ENCODE results near the gene HRH1.
"Not testable (repeated sequence)": the region's sequence is repeated elsewhere in the genome, so short reads cannot be mapped to it uniquely, and the experiment has no call there.

Gene HRH1

DNA sequence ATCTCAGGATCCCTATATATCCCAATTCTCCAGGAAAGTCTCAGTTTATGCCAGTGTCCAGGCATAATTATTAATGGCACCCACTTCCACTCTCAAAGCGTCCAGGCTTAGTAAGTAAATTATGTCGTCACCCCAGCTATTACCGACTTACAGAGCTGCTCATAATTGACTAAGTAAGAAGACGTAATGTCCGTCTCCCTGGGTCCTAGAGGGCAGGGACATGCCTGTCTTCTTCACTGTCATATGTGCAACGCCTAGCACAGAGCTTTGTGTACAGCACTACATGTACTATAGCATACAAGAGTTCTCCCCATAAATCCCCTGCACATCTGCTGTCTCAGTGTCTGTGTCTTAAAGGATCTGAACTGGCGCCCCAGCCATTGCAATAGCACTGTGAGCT, 23.9 kb upstream of the HRH1 start:
- H3K9me2 ChIP-seq (replicated peaks; ENCODE audit: insufficient read depth, low read length), result no peaks in the 10 kb centered on the region
- TF ChIP-seq EZH2phosphoT487 (conservative IDR thresholded peaks at IDR 0.05; ENCODE audit: low read length), result no peak
- TF ChIP-seq, protein P1, sequence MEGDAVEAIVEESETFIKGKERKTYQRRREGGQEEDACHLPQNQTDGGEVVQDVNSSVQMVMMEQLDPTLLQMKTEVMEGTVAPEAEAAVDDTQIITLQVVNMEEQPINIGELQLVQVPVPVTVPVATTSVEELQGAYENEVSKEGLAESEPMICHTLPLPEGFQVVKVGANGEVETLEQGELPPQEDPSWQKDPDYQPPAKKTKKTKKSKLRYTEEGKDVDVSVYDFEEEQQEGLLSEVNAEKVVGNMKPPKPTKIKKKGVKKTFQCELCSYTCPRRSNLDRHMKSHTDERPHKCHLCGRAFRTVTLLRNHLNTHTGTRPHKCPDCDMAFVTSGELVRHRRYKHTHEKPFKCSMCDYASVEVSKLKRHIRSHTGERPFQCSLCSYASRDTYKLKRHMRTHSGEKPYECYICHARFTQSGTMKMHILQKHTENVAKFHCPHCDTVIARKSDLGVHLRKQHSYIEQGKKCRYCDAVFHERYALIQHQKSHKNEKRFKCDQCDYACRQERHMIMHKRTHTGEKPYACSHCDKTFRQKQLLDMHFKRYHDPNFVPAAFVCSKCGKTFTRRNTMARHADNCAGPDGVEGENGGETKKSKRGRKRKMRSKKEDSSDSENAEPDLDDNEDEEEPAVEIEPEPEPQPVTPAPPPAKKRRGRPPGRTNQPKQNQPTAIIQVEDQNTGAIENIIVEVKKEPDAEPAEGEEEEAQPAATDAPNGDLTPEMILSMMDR (IDR thresholded peaks at IDR 0.05; ENCODE audit: insufficient read depth, low read length, poor library complexity, severe bottlenecking), result no peak
- no peaks in the 10 kb centered on the region for H4K20me1 ChIP-seq (ENCODE audit: low read depth, low read length)
- H3K27me3 ChIP-seq (ENCODE audit: low read length), result no peaks in the 10 kb centered on the region
- H2AFZ ChIP-seq (ENCODE audit: low read depth, low read length, severe bottlenecking), result no peak overlapping the region
- no peak overlapping the region for H3K4me2 ChIP-seq (ENCODE audit: low read depth, low read length, poor library complexity, severe bottlenecking)
- H3K36me3 ChIP-seq (ENCODE audit: low read length), result no peaks in the 10 kb centered on the region
- H3K9me3 ChIP-seq (ENCODE audit: insufficient read depth, low read length), result no peaks in the 10 kb centered on the region
- no peaks in the 10 kb centered on the region for H3F3A ChIP-seq (ENCODE audit: insufficient read depth)
- no peak overlapping the region for H3K9ac ChIP-seq (ENCODE audit: low read length)
- H3K27ac ChIP-seq (ENCODE audit: low read depth, low read length), result no peak overlapping the region
- no peak overlapping the region for H3K4me3 ChIP-seq (ENCODE audit: insufficient read depth, low read length, poor library complexity, severe bottlenecking)
- no peaks in the 10 kb centered on the region for H3K79me2 ChIP-seq (ENCODE audit: insufficient read depth, low read length)

DNA sequence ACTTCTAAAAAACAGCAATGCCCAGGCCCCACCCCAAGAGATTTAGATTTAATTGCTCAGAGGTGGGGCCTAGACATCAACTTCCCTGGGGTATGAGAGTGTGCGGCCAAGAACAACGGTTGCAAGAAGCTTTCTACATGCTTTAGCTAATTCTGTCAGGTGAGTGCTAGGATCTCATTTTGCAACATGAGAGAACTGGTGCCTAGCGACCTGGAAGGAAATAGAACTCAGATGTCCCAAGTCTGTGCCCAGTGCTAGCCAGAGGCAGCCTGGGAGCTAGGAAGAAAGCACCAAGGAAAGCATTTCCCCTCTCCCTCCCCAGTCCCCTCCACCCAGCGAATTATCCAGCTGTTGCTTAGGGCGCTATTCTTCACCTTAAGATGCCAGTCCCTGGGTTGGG, 22.9 kb upstream of the HRH1 start:
- no peak overlapping the region for H3K27ac ChIP-seq (ENCODE audit: low read depth, low read length)
- no peaks in the 10 kb centered on the region for H3K9me3 ChIP-seq (ENCODE audit: insufficient read depth, low read length)
- H3F3A ChIP-seq (ENCODE audit: insufficient read depth), result no peaks in the 10 kb centered on the region
- TF ChIP-seq EZH2phosphoT487 (conservative IDR thresholded peaks at IDR 0.05; ENCODE audit: low read length), result no peak
- TF ChIP-seq, protein P1 (IDR thresholded peaks at IDR 0.05; ENCODE audit: insufficient read depth, low read length, poor library complexity, severe bottlenecking), result no peak
- H3K9ac ChIP-seq (ENCODE audit: low read length), result no peak overlapping the region
- no peaks in the 10 kb centered on the region for H3K36me3 ChIP-seq (ENCODE audit: low read length)
- no peak overlapping the region for H2AFZ ChIP-seq (ENCODE audit: low read depth, low read length, severe bottlenecking)
- no peaks in the 10 kb centered on the region for H3K79me2 ChIP-seq (ENCODE audit: insufficient read depth, low read length)
- H4K20me1 ChIP-seq (ENCODE audit: low read depth, low read length), result no peaks in the 10 kb centered on the region
- H3K9me2 ChIP-seq (replicated peaks; ENCODE audit: insufficient read depth, low read length), result no peaks in the 10 kb centered on the region
- no peak overlapping the region for H3K4me3 ChIP-seq (ENCODE audit: insufficient read depth, low read length, poor library complexity, severe bottlenecking)
- H3K4me2 ChIP-seq (ENCODE audit: low read depth, low read length, poor library complexity, severe bottlenecking), result no peak overlapping the region
- H3K27me3 ChIP-seq (ENCODE audit: low read length), result no peaks in the 10 kb centered on the region

DNA sequence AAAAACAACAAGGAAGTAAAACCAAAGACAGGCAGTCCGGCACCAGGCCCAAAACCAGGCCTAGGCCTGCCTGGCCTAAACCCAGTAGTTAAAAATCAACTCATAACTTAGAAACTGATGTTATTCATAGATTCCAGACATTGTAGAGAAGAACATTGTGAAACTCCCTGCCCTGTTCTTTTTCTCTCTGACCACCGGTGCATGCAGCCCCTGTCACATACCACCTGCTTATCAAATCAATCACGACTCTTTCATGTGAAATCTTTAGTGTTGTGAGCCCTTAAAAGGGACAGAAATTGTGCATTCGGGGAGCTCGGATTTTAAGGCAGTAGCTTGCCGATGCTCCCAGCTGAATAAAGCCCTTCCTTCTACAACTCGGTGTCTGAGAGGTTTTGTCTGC, 22.4 kb upstream of the HRH1 start:
- H3K4me2 ChIP-seq (ENCODE audit: low read depth, low read length, poor library complexity, severe bottlenecking); H3K27ac ChIP-seq (ENCODE audit: low read depth, low read length); H3F3A ChIP-seq (ENCODE audit: insufficient read depth); H3K9me2 ChIP-seq (replicated peaks; ENCODE audit: insufficient read depth, low read length); H3K9me3 ChIP-seq (ENCODE audit: insufficient read depth, low read length); H4K20me1 ChIP-seq (ENCODE audit: low read depth, low read length); H3K4me3 ChIP-seq (ENCODE audit: insufficient read depth, low read length, poor library complexity, severe bottlenecking); H3K27me3 ChIP-seq (ENCODE audit: low read length); H3K36me3 ChIP-seq (ENCODE audit: low read length); H3K79me2 ChIP-seq (ENCODE audit: insufficient read depth, low read length); H2AFZ ChIP-seq (ENCODE audit: low read depth, low read length, severe bottlenecking); H3K9ac ChIP-seq (ENCODE audit: low read length): not testable (repeated sequence)

DNA sequence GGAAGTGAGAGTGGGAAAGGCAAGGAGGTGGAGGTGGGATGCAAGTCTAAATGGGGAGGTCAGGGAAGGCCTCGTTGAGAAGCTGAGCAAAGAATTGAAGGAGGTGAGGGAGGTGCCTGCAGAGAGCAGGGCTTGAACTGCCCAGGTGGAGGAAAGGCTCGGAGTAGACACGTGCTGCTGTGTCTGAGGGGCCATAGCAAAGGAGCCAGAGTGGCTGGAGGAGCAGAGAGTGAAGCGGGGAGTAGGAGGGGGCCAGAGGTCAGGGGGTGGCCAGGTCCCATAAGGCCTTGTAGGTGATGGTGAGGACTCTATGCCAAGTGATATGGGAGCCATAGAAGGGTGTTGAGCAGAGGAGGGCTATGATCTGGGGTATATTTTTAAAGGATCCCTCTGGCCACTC, 21.4 kb upstream of the HRH1 start:
- no peak overlapping the region for H3K27ac ChIP-seq (ENCODE audit: low read depth, low read length)
- H3K79me2 ChIP-seq (ENCODE audit: insufficient read depth, low read length), result no peaks in the 10 kb centered on the region
- no peaks in the 10 kb centered on the region for H3K36me3 ChIP-seq (ENCODE audit: low read length)
- H3K9ac ChIP-seq (ENCODE audit: low read length), result no peak overlapping the region
- no peak for TF ChIP-seq EZH2phosphoT487 (conservative IDR thresholded peaks at IDR 0.05; ENCODE audit: low read length)
- TF ChIP-seq, protein P1 (IDR thresholded peaks at IDR 0.05; ENCODE audit: insufficient read depth, low read length, poor library complexity, severe bottlenecking), result no peak
- no peaks in the 10 kb centered on the region for H3K9me2 ChIP-seq (replicated peaks; ENCODE audit: insufficient read depth, low read length)
- H3F3A ChIP-seq (ENCODE audit: insufficient read depth), result no peaks in the 10 kb centered on the region
- no peaks in the 10 kb centered on the region for H3K27me3 ChIP-seq (ENCODE audit: low read length)
- no peaks in the 10 kb centered on the region for H4K20me1 ChIP-seq (ENCODE audit: low read depth, low read length)
- H3K4me2 ChIP-seq (ENCODE audit: low read depth, low read length, poor library complexity, severe bottlenecking), result no peak overlapping the region
- H3K9me3 ChIP-seq (ENCODE audit: insufficient read depth, low read length), result no peaks in the 10 kb centered on the region
- H2AFZ ChIP-seq (ENCODE audit: low read depth, low read length, severe bottlenecking), result no peak overlapping the region
- no peak overlapping the region for H3K4me3 ChIP-seq (ENCODE audit: insufficient read depth, low read length, poor library complexity, severe bottlenecking)
